Measurements from ENCODE around the gene VWA3A.

- TF ChIP-seq CTCF (conservative IDR thresholded peaks at IDR 0.05; ENCODE audit: low read depth, low read length) (no peak), EZH2 (IDR thresholded peaks at IDR 0.05; ENCODE audit: borderline replicate concordance, low read depth, low read length, poor library complexity, severe bottlenecking) (no peak)
These were observed 91.0 kb downstream of the VWA3A start for GRCh38 chr16:22183335-22183734.
